GM18511 (cell line): ENCODE data around the gene SH3GL1.
"Not testable (repeated sequence)": the region's sequence is repeated elsewhere in the genome, so short reads cannot be mapped to it uniquely, and the experiment has no call there.

Experiments
- ATAC-seq: cut with Tn5 transposase; IDR thresholded peaks from one replicate; pipeline ENCODE4 v1.9.1; 2021; ENCODE audit warnings: mild to moderate bottlenecking, moderate library complexity; ENCODE audit not compliant: unreplicated experiment

The SH3GL1 gene

DNA sequence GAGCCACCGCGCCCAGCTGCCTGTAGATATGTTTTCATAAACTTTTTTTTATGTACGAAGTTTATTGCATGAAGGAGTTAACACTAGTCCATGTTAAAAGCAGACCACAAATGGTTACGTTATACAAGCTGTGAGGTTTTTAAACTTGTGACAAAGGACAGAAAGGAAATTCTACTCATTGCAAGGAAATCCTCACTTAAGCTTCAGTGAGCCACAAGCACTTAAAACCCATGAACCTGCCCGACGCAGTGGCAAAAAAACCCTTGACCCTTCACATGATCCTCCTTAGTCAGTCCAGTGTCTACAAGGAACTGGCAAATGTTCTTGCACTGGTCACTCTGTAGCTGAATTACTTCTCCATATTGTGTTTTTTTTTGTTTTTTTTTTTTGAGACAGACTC lies 52.8 kb downstream of the SH3GL1 start:
- no peak for ATAC-seq

DNA sequence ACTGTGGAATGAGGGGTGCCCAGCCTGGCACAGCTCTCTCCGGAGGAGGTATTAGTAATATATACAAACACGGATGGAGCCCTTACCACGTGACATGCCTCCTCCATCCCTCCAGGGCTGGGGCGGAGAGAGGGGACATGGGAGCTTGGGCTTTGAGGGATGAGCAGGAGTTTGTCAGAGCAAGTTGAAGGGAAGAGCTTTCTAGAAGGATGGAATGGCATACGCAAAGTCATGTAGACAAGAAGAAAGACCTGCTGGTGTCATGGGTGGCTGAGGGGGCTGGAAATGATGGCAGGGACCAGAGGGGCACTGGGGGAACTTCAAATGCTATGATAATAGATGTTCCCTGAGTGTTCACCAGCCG lies 54.3 kb downstream of the SH3GL1 start:
- no peak for ATAC-seq

DNA sequence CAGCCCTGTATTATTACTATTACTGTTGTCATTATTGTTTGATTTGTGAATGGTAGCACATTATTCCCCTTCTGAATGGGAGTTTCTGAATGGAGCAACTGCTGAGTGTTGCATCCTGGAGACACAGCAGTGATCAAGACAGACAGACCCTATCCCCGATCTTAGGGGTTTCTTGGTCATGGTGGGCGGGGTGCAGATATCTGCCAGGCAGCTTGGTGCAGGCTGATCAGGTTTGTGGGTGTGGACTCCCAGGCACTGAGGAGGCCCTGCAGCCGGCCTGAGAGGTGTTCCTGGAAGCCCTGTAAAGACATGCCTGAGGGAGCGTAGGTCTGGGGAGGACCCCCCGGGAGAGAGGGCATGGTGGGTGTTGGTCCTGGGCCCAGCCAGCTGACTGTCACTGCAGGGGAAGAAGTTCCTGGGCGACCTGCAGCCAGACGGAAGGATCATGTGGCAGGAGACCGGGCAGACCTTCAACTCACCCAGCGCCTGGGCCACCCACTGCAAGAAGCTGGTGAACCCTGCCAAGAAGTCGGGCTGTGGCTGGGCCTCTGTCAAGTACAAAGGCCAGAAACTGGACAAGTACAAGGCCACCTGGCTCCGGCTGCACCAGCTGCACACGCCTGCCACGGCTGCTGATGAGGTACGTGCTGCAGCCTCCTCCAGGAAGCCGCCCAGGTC lies 54.9 kb downstream of the SH3GL1 start:
- ATAC-seq: no peak

- peak; percentile 63 for ATAC-seq
Observed at GRCh38 chr19:4343370-4344307, 56.7 kb downstream of the SH3GL1 start, which contains the start of gene MPND. Gene MPND (plus strand): TSS chr19:4343562. CDS start chr19:4343594, 32 bp downstream.

- ATAC-seq: peak; percentile 87
Observed at GRCh38 chr19:4342615-4343369, 57.6 kb downstream of the SH3GL1 start.

DNA sequence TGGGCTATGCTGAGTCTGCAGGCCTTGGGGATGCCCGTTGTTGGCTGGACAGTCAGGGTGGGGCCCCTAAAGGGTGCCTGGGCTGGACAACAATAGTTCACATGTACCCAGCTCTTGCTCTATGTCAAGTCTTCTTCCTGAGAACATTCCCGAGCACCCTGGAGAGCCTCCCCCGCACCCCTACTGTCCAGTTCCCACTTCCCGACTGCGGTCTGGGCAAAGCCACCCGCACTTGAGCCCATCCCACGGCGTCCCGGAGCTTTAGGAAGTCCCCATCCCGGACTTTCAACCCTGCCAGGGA lies 58.1 kb downstream of the SH3GL1 start:
- no peak for ATAC-seq

DNA sequence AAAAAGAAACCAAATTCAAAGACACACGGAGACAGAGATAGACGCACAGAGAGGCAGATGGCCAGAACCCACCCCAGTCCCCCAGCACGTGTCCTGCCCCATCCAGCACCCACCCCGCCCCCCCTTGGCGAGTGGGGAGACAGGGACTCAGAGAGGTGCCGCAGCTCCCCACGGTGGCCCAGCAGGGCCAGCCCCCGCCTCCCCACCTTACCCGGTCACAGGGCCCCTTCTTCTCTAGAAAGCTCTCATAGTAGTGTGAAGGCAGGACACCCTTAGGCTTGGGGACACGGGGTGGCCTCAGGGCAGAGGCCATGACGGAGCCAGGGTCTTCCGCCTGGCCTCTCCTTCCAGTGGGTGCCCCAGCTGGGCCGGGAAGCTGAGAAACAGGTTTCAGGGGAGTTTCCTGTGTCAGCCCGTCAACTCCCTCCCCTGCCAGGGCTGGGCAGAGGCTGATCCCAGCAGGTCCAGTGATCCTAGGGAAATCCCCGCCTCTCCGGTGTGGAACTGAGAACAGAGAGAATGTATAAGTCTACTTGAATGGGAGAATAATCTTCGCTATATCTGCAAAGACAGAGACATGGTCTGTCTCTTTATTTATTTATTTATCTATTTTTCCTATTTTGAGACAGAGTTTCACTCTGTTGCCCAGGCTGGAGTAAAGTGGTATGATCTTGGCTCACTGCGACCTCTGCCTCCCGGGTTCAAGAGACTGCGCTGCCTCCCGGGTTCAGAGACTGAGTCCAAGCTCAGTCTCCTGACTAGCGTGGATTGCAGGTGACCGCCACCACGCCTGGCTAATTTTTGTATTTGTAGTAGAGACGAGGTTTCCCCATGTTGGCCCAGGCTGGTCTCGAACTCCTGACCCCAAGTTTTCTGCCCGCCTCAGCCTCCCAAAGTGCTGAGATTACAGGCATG lies 61.6 kb downstream of the SH3GL1 start, which contains the start of gene STAP2:
Gene STAP2, minus strand, starts transcription at position 387 of the 915 bp plus-strand sequence. Its CDS starts 74 bp downstream, at position 313.
- ATAC-seq: no peak

DNA sequence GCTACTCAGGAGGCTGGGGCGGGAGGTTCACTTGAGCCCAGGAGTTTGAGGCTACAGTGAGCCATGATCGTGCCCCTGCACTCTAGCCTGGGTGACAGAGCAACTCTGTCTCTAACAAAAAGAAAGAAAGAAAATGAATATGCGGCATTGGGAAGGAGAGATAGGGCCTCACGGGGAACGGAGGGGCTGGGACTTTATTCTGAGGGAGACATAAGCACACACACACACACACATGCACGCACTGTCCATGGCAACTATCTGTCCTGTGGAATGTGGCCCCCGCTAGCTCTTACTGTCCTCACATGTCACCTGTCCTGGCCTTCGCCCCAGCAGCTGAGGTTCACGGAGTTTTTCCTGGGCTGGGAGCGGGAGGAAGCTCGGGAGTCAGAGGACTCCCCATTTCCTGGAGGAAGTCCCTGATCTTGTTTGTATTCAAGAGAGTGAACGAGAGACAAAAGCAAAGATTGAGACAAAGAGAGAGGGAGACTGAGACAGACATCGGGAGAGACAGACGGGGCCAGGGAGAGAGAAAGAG lies 62.4 kb downstream of the SH3GL1 start:
- no peak for ATAC-seq

- no peak for ATAC-seq
Observed at GRCh38 chr19:4334929-4335570, 65.3 kb downstream of the SH3GL1 start.

DNA sequence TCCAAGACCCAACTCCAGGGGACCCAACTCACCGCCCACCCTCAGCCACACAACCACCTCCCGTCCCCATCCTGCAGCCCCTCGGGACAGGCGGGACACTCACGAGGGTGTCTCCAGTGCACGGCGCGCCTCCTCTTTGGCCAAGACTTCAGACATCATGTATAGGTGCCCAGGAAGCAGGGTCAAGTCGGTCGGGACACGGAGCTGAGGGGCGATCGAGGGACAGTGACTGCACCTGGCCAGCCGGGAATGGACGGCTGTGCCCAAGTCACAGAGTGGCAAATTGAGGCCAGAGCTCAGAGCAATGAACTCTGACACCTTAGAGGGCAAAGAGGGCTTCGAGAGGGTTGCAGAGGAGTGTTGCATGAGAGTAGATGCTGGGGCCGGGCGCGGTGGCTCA lies 70.5 kb downstream of the SH3GL1 start:
- no peak for ATAC-seq

GRCh38 chr19:4328991-4329681 lies 71.2 kb downstream of the SH3GL1 start:
- not testable (repeated sequence) for ATAC-seq

- peak; percentile 75 for ATAC-seq
Observed at GRCh38 chr19:4328243-4328990, 71.9 kb downstream of the SH3GL1 start.

- peak; percentile 19 for ATAC-seq
Observed at GRCh38 chr19:4327877-4328242, 72.5 kb downstream of the SH3GL1 start.

GRCh38 chr19:4327252-4327876 lies 73.0 kb downstream of the SH3GL1 start:
- ATAC-seq: no peak

GRCh38 chr19:4326837-4327251 lies 73.5 kb downstream of the SH3GL1 start:
- ATAC-seq: no peak

DNA sequence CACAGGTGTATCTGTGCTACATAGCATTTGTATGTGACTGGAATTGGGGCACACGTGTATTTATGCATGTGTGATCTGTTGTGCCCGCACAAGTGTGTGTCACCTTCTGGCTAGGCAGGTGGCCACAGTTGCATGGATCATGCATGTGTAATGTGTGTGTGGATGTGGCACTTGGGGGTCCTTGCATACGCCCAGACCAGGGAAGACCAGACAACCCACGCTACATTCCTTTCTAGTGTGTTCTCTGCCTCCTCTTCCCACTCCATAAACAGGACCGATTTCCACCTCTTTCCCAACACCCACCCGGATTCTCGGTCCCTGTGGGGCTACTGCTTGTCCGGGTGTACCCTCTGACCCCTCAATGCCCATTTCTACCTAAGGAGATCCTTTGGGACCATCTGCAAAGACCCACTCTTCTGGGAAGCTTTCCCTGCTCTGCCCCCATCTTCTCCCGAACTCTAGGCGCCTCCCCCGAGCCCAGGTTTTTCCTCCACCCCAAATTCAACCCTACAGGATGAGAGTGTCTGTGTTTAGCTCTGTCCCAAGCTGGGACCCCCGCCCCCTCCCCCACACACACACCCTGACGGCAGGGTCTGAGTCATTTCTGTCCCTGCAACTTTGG lies 74.0 kb downstream of the SH3GL1 start:
- ATAC-seq: no peak

DNA sequence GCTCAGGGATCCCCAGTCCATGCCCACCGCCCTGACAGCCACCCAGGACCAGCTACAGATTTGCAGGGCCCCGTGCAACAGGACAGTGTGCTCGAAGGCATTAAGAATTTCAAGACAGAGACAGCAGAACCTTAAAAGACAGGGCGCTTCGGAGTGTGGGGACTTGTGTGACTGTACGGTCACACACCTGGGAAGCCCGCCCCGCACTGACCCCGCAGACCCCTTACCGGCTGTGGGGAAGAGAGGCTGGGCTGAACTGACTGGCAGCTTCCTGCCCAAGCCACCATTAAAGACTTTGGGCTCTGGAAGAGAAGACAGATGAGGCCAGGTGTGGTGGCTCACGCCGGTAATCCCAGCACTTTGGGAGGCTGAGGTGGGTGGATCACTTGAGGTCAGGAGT lies 76.1 kb downstream of the SH3GL1 start:
- ATAC-seq: no peak
